Endothelial cell (in vitro differentiated cells): Measurements from ENCODE around the gene APBA3. TPM values are rescaled to one million over a fixed set of nuclear protein-coding genes. Genes with fewer than 3 reads are reported as not detected.

Experiments used
- DNase-seq: peaks from one replicate; pipeline ENCODE4 v3.0.0; 2021; ENCODE audit warnings: low spot score
- H3K27ac Mint-ChIP-seq: one replicate; pipeline ENCODE4 v1.8.0; 2021; ENCODE audit warnings: mixed read lengths, inconsistent platforms; ENCODE audit not compliant: unreplicated experiment
- H3K27me3 Mint-ChIP-seq: one replicate; pipeline ENCODE4 v1.8.0; 2021; ENCODE audit warnings: mild to moderate bottlenecking, moderate library complexity, mixed read lengths, inconsistent platforms; ENCODE audit not compliant: unreplicated experiment
- H3K36me3 Mint-ChIP-seq: one replicate; pipeline ENCODE4 v1.8.0; 2021; ENCODE audit warnings: mild to moderate bottlenecking, low read depth, mixed read lengths, inconsistent platforms; ENCODE audit not compliant: unreplicated experiment
- H3K4me1 Mint-ChIP-seq: one replicate; pipeline ENCODE4 v1.8.0; 2021; ENCODE audit warnings: mild to moderate bottlenecking, mixed read lengths, inconsistent platforms; ENCODE audit not compliant: unreplicated experiment
- H3K4me3 Mint-ChIP-seq: one replicate; pipeline ENCODE4 v1.8.0; 2021; ENCODE audit warnings: mild to moderate bottlenecking, mixed read lengths, inconsistent platforms; ENCODE audit not compliant: unreplicated experiment
- H3K9me3 Mint-ChIP-seq: one replicate; pipeline ENCODE4 v1.8.0; 2021; ENCODE audit warnings: mixed read lengths, inconsistent platforms; ENCODE audit not compliant: unreplicated experiment
- total RNA-seq: library from RNA; stranded (reverse); fragmentation: NEBNext Ultra II Directional; extraction: Animal tissue kit (Norgen Biotek cat#: 25700); gene quantifications from one replicate; pipeline ENCODE4 v1.2.1, GENCODE V29; 2021; ENCODE audit not compliant: unreplicated experiment
- TF ChIP-seq, protein P1 (sequence below): fragments of 200-600 bp; sonication (generic); IDR thresholded peaks from one replicate; pipeline ENCODE4 v1.5.0; 2021; ENCODE audit warnings: antibody characterized with exemption; ENCODE audit not compliant: unreplicated experiment

APBA3 gene
- total RNA-seq, 1 donor from 2014 or later: 23.8 TPM

DNA sequence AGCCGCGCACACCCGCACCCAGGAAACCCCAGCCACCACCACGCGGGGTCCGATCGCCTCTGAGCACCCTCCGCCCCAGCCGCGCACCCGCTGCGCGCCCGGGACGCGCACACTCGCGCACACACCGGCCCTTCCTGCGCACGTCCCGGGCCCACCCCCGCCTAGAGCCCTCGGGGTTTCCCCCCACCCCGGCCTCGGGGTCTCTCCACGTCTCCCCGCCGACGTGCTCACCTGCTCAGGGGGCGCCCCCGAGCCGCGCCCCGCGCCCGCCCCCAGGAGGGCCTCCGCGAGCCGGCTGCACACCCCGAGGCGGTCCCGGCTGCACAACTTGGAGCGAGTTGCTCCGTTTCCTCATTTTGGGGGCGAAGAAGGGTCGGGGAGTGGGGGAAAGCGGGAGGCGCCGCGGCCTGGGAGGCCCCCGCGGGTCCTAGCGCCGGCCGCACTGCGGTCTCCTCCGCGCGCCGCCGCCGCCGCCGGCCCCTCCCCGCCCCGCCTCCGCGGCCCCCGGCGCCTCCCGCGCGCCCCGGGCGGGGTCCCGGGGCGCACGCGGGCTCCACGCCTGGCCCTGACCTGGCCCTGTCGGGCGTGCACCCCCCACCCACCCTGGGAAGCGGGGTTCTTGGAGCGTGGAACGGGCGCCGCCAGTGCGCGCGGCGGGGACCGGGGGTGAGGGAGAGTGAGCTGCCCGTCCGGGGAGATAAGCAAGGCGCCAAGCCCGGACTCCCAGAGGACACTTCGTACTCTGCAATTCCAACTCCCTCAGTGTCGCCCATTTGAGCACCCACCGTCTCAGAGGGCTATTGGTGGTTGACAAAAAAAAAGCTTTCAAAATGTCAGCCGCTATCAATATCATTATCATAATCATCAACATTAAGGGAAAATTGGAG lies 24.7 kb upstream of the APBA3 start, which contains the start of gene MATK:
Gene MATK, minus strand, starts transcription at position 444 of the 887 bp plus-strand sequence. CDS start 1,246 bp downstream, outside the sequence.
- H3K9me3 Mint-ChIP-seq: peaks cover 11% of the 10 kb centered on the region

DNA sequence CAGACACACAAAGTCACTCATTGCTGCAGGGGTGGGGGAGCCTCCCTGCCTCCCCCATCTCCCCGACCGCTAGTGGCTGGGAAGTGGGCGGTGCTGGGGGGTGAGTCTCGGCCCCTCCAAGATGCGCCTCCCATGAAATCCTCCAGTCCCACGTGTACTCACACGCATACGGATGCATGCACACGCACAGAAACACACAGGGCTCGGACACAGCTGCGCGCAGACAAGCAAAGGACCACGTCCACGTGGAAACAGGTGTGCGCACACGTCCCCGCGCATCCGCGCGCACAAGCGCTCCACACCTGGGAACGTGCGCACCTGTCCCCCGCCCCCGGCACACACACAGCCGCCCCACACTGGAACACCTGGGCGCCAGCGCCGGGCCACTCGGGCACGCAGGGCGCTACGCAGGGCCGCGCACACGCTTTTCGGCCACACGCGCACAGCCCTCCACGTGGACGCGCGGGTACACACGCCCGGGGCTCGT lies 24.0 kb upstream of the APBA3 start:
- H3K4me1 Mint-ChIP-seq: peaks cover 7% of the 10 kb centered on the region
- DNase-seq: no peak
- TF ChIP-seq, protein P1, sequence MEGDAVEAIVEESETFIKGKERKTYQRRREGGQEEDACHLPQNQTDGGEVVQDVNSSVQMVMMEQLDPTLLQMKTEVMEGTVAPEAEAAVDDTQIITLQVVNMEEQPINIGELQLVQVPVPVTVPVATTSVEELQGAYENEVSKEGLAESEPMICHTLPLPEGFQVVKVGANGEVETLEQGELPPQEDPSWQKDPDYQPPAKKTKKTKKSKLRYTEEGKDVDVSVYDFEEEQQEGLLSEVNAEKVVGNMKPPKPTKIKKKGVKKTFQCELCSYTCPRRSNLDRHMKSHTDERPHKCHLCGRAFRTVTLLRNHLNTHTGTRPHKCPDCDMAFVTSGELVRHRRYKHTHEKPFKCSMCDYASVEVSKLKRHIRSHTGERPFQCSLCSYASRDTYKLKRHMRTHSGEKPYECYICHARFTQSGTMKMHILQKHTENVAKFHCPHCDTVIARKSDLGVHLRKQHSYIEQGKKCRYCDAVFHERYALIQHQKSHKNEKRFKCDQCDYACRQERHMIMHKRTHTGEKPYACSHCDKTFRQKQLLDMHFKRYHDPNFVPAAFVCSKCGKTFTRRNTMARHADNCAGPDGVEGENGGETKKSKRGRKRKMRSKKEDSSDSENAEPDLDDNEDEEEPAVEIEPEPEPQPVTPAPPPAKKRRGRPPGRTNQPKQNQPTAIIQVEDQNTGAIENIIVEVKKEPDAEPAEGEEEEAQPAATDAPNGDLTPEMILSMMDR: no peak
- H3K36me3 Mint-ChIP-seq: peaks cover 17% of the 10 kb centered on the region
- H3K4me3 Mint-ChIP-seq: peak overlapping the region; percentile 71
- H3K27ac Mint-ChIP-seq: no peak overlapping the region
- peaks cover 19% of the 10 kb centered on the region for H3K27me3 Mint-ChIP-seq
- H3K9me3 Mint-ChIP-seq: peaks cover 11% of the 10 kb centered on the region

More for the DNA sequence above, 24.7 kb upstream of the APBA3 start, which contains the start of gene MATK:
- Mint-ChIP-seq H3K4me3 (peak within 1 kb of the TSS; percentile 71), H3K36me3 (peaks cover 13% of the 10 kb centered on the region), H3K27ac (no peak within 1 kb of the TSS), H3K4me1 (peaks cover 7% of the 10 kb centered on the region), H3K27me3 (peaks cover 16% of the 10 kb centered on the region)
- TF ChIP-seq, protein P1: no peak
- DNase-seq: no peak

DNA sequence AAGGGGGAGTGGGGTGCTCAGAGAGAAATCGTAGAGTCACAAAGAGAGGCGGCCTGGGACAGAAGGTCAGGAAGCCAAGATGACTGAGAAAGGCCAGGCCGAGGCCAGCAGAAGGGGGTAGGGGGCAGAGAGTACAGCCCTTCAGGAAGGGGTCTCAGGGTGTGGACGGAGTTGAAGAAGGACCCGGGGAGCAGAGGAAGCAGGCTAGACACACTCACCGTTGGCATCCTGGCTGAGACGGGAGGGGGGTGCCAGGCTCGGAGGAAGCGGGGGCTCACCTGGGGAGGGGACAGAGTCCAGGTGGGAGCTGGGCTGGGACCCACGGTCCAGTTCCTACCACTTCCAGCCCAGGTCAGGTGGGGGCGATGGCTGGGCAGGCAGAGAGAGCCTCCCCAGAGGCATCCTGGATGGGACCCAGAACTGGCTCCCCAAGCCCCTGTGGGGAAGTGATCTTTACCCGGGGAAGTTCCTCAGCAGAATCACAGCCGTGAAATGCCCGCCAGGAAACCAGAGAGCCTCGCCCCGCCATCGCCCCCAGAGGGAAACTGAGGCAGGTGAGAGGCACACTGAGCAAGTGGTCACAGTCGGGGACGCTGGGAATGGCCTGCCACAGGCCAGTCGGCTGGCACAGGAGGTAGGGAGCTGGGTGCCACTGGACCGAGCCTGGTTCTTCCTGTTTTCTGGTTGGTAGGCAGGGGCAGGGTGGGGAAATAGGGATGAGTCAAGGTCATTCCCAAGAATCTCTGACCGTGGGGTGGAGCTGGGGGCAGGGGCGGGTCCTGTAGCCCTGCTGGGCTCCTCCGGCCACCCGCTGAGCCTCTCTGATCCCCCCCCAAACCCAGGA lies 23.3 kb upstream of the APBA3 start:
- Mint-ChIP-seq H3K4me1 (peaks cover 7% of the 10 kb centered on the region), H3K36me3 (peaks cover 17% of the 10 kb centered on the region), H3K27me3 (peaks cover 19% of the 10 kb centered on the region), H3K27ac (peak overlapping the region; percentile 16), H3K9me3 (peaks cover 11% of the 10 kb centered on the region), H3K4me3 (peak overlapping the region; percentile 71)
- no peak for DNase-seq
- TF ChIP-seq, protein P1: no peak

DNA sequence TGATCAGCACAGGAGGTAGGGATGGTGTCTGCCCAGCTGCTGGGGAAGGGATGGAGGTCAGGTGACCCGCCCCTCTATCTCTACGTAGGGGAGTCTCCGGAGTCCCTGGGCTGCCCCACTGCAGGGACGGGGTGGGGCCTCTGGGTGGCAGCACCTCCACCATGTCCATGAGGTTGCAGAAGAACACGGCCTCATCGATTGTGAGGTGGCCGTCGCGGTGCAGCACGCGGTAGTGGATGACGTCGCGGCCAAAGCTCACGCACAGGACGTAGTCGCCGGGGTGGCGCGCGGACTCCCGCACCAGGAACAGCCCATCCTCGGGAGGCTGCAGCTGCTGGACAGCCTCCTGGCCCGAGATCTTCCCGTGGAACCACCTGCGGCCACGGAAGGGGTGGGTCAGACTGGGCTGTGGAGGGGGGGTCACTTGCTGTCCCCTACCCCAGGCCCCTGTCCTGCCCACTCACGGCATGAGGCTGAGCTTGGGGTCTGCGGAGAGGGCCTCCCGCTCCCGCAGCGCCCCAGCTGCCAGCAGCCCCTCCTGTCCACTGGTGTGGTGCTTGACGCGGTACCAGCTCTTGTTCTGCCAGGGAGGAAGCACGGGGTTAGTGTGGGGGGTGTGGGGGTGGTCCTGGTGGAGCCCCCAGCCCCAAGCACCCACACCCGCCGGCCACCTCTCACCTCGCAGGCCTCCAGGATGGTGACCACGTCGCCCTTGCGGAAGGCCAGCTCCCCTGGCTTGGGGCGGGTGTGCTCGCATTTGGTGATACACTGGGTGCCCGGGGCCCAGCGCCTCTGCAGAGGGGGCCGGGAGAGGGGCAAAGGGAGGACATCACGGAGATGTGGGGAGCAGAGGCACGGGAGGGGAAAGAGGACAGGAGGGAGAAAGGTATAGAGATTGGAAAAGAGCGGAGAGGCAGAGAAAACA lies 22.4 kb upstream of the APBA3 start:
- Mint-ChIP-seq H3K9me3 (peaks cover 11% of the 10 kb centered on the region), H3K4me1 (peaks cover 7% of the 10 kb centered on the region), H3K4me3 (peak overlapping the region; percentile 33), H3K27me3 (peaks cover 14% of the 10 kb centered on the region), H3K36me3 (peaks cover 17% of the 10 kb centered on the region), H3K27ac (no peak overlapping the region)
- TF ChIP-seq, protein P1: no peak
- peak; percentile 46 for DNase-seq
